ENCODE results near the gene MED25. TPM values are rescaled to one million over a fixed set of nuclear protein-coding genes. Genes with fewer than 3 reads are reported as not detected.

The MED25 gene
- total RNA-seq, 1 experiment from 2014 or later: 47.5 TPM

- CTCF ChIA-PET: no interaction called here
- Histone ChIP-seq H3K79me2 (ENCODE audit: low read length) (peaks cover 34% of the 10 kb centered on the region), H3K27me3 (ENCODE audit: low read length) (no peaks in the 10 kb centered on the region), H3K4me3 (ENCODE audit: low read length) (no peak overlapping the region), H3K27ac (ENCODE audit: low read length) (no peak overlapping the region), H3K9me2 (replicated peaks; ENCODE audit: low read length) (no peaks in the 10 kb centered on the region), H3K9me3 (ENCODE audit: low read length) (no peaks in the 10 kb centered on the region), H3K4me1 (ENCODE audit: insufficient read depth, low read length) (peaks cover 30% of the 10 kb centered on the region), H2AFZ (ENCODE audit: low read length) (no peak overlapping the region), H3F3A (ENCODE audit: low read length, unreplicated experiment) (no peaks in the 10 kb centered on the region), H3K36me3 (ENCODE audit: low read depth, low read length) (0 out of 2 replicates have a peak, but pooled peaks cover 7% of the 10 kb centered on the region), H4K20me1 (ENCODE audit: low read length) (no peaks in the 10 kb centered on the region), H3K9ac (ENCODE audit: low read length) (no peak overlapping the region), H3K4me2 (ENCODE audit: low read length) (no peak overlapping the region)
- DNase-seq (no peak), ATAC-seq (no peak)
- TF ChIP-seq EZH2 (IDR thresholded peaks at IDR 0.05; ENCODE audit: low read length, unreplicated experiment) (no peak), EZH2phosphoT487 (IDR thresholded peaks at IDR 0.05; ENCODE audit: borderline replicate concordance, low read length) (no peak)
- TF ChIP-seq, protein P1, sequence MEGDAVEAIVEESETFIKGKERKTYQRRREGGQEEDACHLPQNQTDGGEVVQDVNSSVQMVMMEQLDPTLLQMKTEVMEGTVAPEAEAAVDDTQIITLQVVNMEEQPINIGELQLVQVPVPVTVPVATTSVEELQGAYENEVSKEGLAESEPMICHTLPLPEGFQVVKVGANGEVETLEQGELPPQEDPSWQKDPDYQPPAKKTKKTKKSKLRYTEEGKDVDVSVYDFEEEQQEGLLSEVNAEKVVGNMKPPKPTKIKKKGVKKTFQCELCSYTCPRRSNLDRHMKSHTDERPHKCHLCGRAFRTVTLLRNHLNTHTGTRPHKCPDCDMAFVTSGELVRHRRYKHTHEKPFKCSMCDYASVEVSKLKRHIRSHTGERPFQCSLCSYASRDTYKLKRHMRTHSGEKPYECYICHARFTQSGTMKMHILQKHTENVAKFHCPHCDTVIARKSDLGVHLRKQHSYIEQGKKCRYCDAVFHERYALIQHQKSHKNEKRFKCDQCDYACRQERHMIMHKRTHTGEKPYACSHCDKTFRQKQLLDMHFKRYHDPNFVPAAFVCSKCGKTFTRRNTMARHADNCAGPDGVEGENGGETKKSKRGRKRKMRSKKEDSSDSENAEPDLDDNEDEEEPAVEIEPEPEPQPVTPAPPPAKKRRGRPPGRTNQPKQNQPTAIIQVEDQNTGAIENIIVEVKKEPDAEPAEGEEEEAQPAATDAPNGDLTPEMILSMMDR (conservative IDR thresholded peaks at IDR 0.05; ENCODE audit: low read depth, low read length): no peak
- intact Hi-C loops (cut with micrococcal nuclease): no loop called here
- no TSS peak for BruUV-seq (replicated peaks)
- POLR2A ChIA-PET (ENCODE audit: unreplicated experiment): no interaction called here
These were observed 53.4 kb downstream of the MED25 start for GRCh38 chr19:49871349-49871985.

DNA sequence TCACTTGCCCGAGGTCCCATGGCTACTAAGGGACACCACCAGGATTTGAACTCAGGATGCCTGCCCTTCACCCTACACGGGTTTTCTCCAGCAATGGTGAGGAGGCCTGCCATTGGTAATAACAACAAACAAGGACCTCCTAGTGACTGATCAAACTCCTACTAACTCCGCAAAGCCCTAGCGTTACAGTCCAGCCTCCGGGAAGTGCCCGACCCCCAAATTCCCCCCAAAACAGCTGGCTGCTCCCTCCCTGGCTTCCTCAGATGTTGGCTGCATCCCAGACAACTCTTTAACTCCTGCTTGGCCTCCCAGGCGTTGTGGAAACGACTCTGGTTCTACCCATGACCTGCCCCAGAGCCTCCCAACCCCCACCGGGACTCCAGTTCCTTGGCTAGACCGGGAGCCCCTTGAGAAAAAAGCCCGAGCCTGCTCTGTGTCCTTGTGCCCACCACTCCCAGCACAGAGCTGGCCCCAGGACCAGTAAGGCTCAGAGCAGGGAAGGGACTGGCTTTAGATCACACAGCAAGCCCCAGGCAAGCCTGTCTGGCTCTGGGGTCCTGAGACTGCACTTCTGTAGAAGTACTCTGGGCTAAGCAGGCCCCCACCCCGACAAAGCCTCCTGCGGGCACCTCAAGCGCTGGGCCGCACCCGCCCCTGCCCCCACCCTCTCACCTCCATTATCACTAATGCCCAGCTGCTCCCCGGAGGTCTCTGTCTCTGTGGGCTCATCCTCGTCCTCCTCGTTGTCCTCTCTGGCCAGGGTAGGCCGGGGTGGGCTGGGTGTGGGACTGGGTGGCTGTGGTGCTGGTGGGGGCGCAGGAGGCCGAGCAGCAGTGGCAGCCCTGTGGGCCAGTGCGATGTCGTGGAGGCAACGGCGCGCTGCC is 54.4 kb downstream of the MED25 start:
- intact Hi-C loops (cut with micrococcal nuclease): no loop called here
- POLR2A ChIA-PET (ENCODE audit: unreplicated experiment): no interaction called here
- H3K9ac ChIP-seq (ENCODE audit: low read length): no peak overlapping the region

More for the DNA sequence above, 54.4 kb downstream of the MED25 start:
- no peaks in the 10 kb centered on the region for H3F3A ChIP-seq (ENCODE audit: low read length, unreplicated experiment)
- H3K4me3 ChIP-seq (ENCODE audit: low read length): no peak overlapping the region
- no peak overlapping the region for H2AFZ ChIP-seq (ENCODE audit: low read length)
- DNase-seq (no peak), ATAC-seq (no peak)
- H3K27me3 ChIP-seq (ENCODE audit: low read length): no peaks in the 10 kb centered on the region
- H3K36me3 ChIP-seq (ENCODE audit: low read depth, low read length): 0 out of 2 replicates have a peak, but pooled peaks cover 7% of the 10 kb centered on the region
- H3K9me3 ChIP-seq (ENCODE audit: low read length): no peaks in the 10 kb centered on the region
- H3K27ac ChIP-seq (ENCODE audit: low read length): no peak overlapping the region
- no peaks in the 10 kb centered on the region for H4K20me1 ChIP-seq (ENCODE audit: low read length)
- H3K9me2 ChIP-seq (replicated peaks; ENCODE audit: low read length): no peaks in the 10 kb centered on the region
- no peak overlapping the region for H3K4me2 ChIP-seq (ENCODE audit: low read length)
- CTCF ChIA-PET: no interaction called here
- peaks cover 28% of the 10 kb centered on the region for H3K4me1 ChIP-seq (ENCODE audit: insufficient read depth, low read length)
- no peak for TF ChIP-seq EZH2phosphoT487 (IDR thresholded peaks at IDR 0.05; ENCODE audit: borderline replicate concordance, low read length)
- TF ChIP-seq, protein P1 (conservative IDR thresholded peaks at IDR 0.05; ENCODE audit: low read depth, low read length): no peak
- no peak for TF ChIP-seq EZH2 (IDR thresholded peaks at IDR 0.05; ENCODE audit: low read length, unreplicated experiment)
- no TSS peak for BruUV-seq (replicated peaks)
- H3K79me2 ChIP-seq (ENCODE audit: low read length): peaks cover 29% of the 10 kb centered on the region
